Posterior vena cava (tissue), 2 donors: Measurements from ENCODE around the gene CCL20. TPM values are rescaled to one million over a fixed set of nuclear protein-coding genes. Genes with fewer than 3 reads are reported as not detected.

Experiments
- DNase-seq: peaks from one replicate; pipeline ENCODE4 v3.0.0-alpha.2; 2020; ENCODE audit warnings: low spot score
- intact Hi-C, 2 donors: fragments of 100-400 bp; cut with DNase I; formaldehyde crosslinking; loops; one replicate each; pipeline versions ENCODE4 v1.14.1 to v1.14.2; 2022 to 2023
- total RNA-seq, 2 donors: library from RNA; stranded (reverse); fragmentation: NEBNext Ultra II Directional; extraction: Animal tissue kit (Norgen Biotek cat#: 25700); gene quantifications; one replicate each; pipeline ENCODE4 v1.2.1, GENCODE V29; 2021
- donor health status: DM: yes; HTN: yes; CAD: no.
- donor health status: DM: yes; HTN: yes; CAD: no.

Gene CCL20
- total RNA-seq, 2 donors from 2014 or later: not detected

- peak; percentile 84 for DNase-seq
- intact Hi-C loops: no loop called here
Observed at GRCh38 chr2:227862741-227863588, 49.3 kb downstream of the CCL20 start.

- no peak for DNase-seq
- intact Hi-C loops: no loop called here
Observed at GRCh38 chr2:227864161-227864756, 50.6 kb downstream of the CCL20 start.

GRCh38 chr2:227865291-227865690 is 51.6 kb downstream of the CCL20 start:
- DNase-seq: no peak
- intact Hi-C loops: no loop called here

Other genes with a start within 250 kb of the CCL20 start
- not detected for gene SCYGR2, start 214.9 kb upstream of the CCL20 start, total RNA-seq
- gene SCYGR3, start 199.0 kb upstream of the CCL20 start, total RNA-seq: not detected
- gene SCYGR4, start 196.3 kb upstream of the CCL20 start, total RNA-seq: not detected
- gene SCYGR5, start 147.0 kb upstream of the CCL20 start, total RNA-seq: not detected
- gene SLC19A3, start 95.8 kb upstream of the CCL20 start, total RNA-seq: 1 to 10 TPM; 2.3 to 2.4 TPM
- gene SCYGR6, start 89.1 kb upstream of the CCL20 start, total RNA-seq: not detected
- not detected for gene SCYGR7, start 85.5 kb upstream of the CCL20 start, total RNA-seq
- not detected for gene SCYGR8, start 67.9 kb upstream of the CCL20 start, total RNA-seq
- under 1 TPM in 1 of 2 donors, not detected in 1; 0.37 TPM for gene DAW1, start 57.8 kb downstream of the CCL20 start, total RNA-seq